Trophoblast cell (in vitro differentiated cells and primary cell): ENCODE results near the gene MAGI2.

ENCODE experiments used
- DNase-seq, 2 donors: peaks; one replicate each; pipeline ENCODE4 v3.0.0-alpha.2; 2016
- H2AFZ ChIP-seq: 2 replicates; pipeline ENCODE4 v1.6.1; 2013; ENCODE audit warnings: low read length, moderate library complexity, mild to moderate bottlenecking; ENCODE audit not compliant: insufficient read depth, poor library complexity
- H2AK5ac ChIP-seq: 2 replicates; pipeline ENCODE4 v1.6.1; 2013; ENCODE audit warnings: mild to moderate bottlenecking, low read length
- H2BK120ac ChIP-seq: 2 replicates; pipeline ENCODE4 v1.6.1; 2013; ENCODE audit warnings: low read length, mild to moderate bottlenecking, moderate library complexity; ENCODE audit not compliant: insufficient read depth, poor library complexity
- H2BK12ac ChIP-seq: 2 replicates; pipeline ENCODE4 v1.6.1; 2013; ENCODE audit warnings: mild to moderate bottlenecking, low read length, moderate library complexity
- H2BK5ac ChIP-seq: 2 replicates; pipeline ENCODE4 v1.6.1; 2013; ENCODE audit warnings: low read length, low read depth, moderate library complexity, mild to moderate bottlenecking; ENCODE audit not compliant: poor library complexity
- H3K14ac ChIP-seq: 2 replicates; pipeline ENCODE4 v1.6.1; 2013; ENCODE audit warnings: mild to moderate bottlenecking, low read length
- H3K18ac ChIP-seq: 2 replicates; pipeline ENCODE4 v1.6.1; 2013; ENCODE audit warnings: mild to moderate bottlenecking, low read length
- H3K23ac ChIP-seq: 2 replicates; pipeline ENCODE4 v1.6.1; 2013; ENCODE audit warnings: low read length
- H3K27ac ChIP-seq: 2 replicates; pipeline ENCODE4 v1.5.1; 2013; ENCODE audit warnings: low read depth, mild to moderate bottlenecking, inconsistent platforms, low read length, moderate library complexity
- H3K27me3 ChIP-seq: 2 replicates; pipeline ENCODE4 v1.6.1; 2013; ENCODE audit warnings: inconsistent platforms, mild to moderate bottlenecking, low read length, moderate library complexity; ENCODE audit not compliant: insufficient read depth
- H3K36me3 ChIP-seq, 2 experiments: 1 replicate in 1 of 2; 2 replicates in 1 of 2; pipeline ENCODE4 v1.6.1; 2013; ENCODE audit warnings: low read length in 2 of 2, mild to moderate bottlenecking in 2 of 2, moderate library complexity in 1 of 2; ENCODE audit not compliant: insufficient read depth in 2 of 2, control insufficient read depth in 1 of 2
- H3K4ac ChIP-seq: 2 replicates; pipeline ENCODE4 v1.6.1; 2013; ENCODE audit warnings: low read depth, mild to moderate bottlenecking, low read length, moderate library complexity
- H3K4me1 ChIP-seq, 2 experiments: 1 replicate in 1 of 2; 2 replicates in 1 of 2; pipeline ENCODE4 v1.6.1; 2013; ENCODE audit warnings: low read length in 2 of 2, mild to moderate bottlenecking in 2 of 2, moderate library complexity in 1 of 2; ENCODE audit not compliant: insufficient read depth in 2 of 2, control insufficient read depth in 1 of 2
- H3K4me2 ChIP-seq: 2 replicates; pipeline ENCODE4 v1.6.1; 2013; ENCODE audit warnings: inconsistent platforms, mild to moderate bottlenecking, low read length, moderate library complexity
- H3K4me3 ChIP-seq: 2 replicates; pipeline ENCODE4 v1.5.1; 2013; ENCODE audit warnings: mild to moderate bottlenecking, low read depth, low read length, inconsistent platforms
- H3K79me1 ChIP-seq: one replicate; pipeline ENCODE4 v1.6.1; 2013; ENCODE audit warnings: low read length
- H3K79me2 ChIP-seq: 2 replicates; pipeline ENCODE4 v1.6.1; 2013; ENCODE audit warnings: low read length, mild to moderate bottlenecking; ENCODE audit not compliant: control insufficient read depth, insufficient read depth, poor library complexity
- H3K9ac ChIP-seq: 2 replicates; pipeline ENCODE4 v1.6.1; 2013; ENCODE audit warnings: mild to moderate bottlenecking, low read length
- H3K9me3 ChIP-seq: 2 replicates; pipeline ENCODE4 v1.6.1; 2013; ENCODE audit warnings: low read depth, mild to moderate bottlenecking, control low read depth, inconsistent platforms, low read length; ENCODE audit not compliant: insufficient read depth
- H4K12ac ChIP-seq: 2 replicates; pipeline ENCODE4 v1.6.1; 2013; ENCODE audit warnings: low read depth, mild to moderate bottlenecking, low read length, moderate library complexity
- H4K8ac ChIP-seq: 2 replicates; pipeline ENCODE4 v1.6.1; 2013; ENCODE audit warnings: low read depth, mild to moderate bottlenecking, low read length, moderate library complexity
- H4K91ac ChIP-seq: one replicate; pipeline ENCODE4 v1.6.1; 2013; ENCODE audit warnings: low read depth, mild to moderate bottlenecking, low read length, moderate library complexity
- WGBS: extraction: QIAGEN DNeasy Blood & Tissue Kit; methylation state at CpG from one replicate; pipeline ENCODE4 v1.1.7; 2013; ENCODE audit warnings: missing lambda C conversion rate; ENCODE audit not compliant: insufficient read length, insufficient coverage; ENCODE audit errors: extremely low coverage; 5-methylcytosine and 5-hydroxymethylcytosine counted together

Gene MAGI2

GRCh38 chr7:79307376-79307775, 146.1 kb downstream of the MAGI2 start:
- H3K79me2 ChIP-seq, result no peaks in the 10 kb centered on the region
- no peak overlapping the region for H3K14ac ChIP-seq
- H3K9me3 ChIP-seq, result no peaks in the 10 kb centered on the region
- WGBS, result no CpG with 5 or more reads among the region's 3 CpGs
- H3K27ac ChIP-seq, result no peak overlapping the region
- no peak overlapping the region for H3K4me3 ChIP-seq
- no peak overlapping the region for H2BK5ac ChIP-seq
- no peak overlapping the region for H3K9ac ChIP-seq
- H3K4me2 ChIP-seq, result no peak overlapping the region
- no peaks in the 10 kb centered on the region for H3K27me3 ChIP-seq
- no peaks in the 10 kb centered on the region for H3K36me3 ChIP-seq
- H4K8ac ChIP-seq, result no peak overlapping the region
- H3K4ac ChIP-seq, result no peak overlapping the region
- no peak overlapping the region for H4K12ac ChIP-seq
- H2BK12ac ChIP-seq, result no peak overlapping the region
- no peaks in the 10 kb centered on the region for H3K79me1 ChIP-seq
- no peak overlapping the region for H4K91ac ChIP-seq
- H3K18ac ChIP-seq, result no peak overlapping the region
- no peaks in the 10 kb centered on the region for H3K4me1 ChIP-seq
- no peak overlapping the region for H2AFZ ChIP-seq
- H2AK5ac ChIP-seq, result no peak overlapping the region
- DNase-seq, result peak; percentile 56 to 89
- no peak overlapping the region for H3K23ac ChIP-seq
- no peak overlapping the region for H2BK120ac ChIP-seq

- H4K8ac ChIP-seq, result no peak overlapping the region
- H2BK120ac ChIP-seq, result no peak overlapping the region
- no CpG with 5 or more reads among the region's 2 CpGs for WGBS
These were observed 148.8 kb downstream of the MAGI2 start for GRCh38 chr7:79304711-79305110.

GRCh38 chr7:79302293-79302692, 151.2 kb downstream of the MAGI2 start:
- Histone ChIP-seq H3K14ac (no peak overlapping the region), H4K12ac (no peak overlapping the region), H3K27me3 (no peaks in the 10 kb centered on the region), H2AK5ac (no peak overlapping the region), H3K9ac (no peak overlapping the region), H4K91ac (no peak overlapping the region), H3K4me2 (no peak overlapping the region), H3K4me3 (no peak overlapping the region), H3K18ac (no peak overlapping the region), H3K4me1 (peaks cover 0 to 2% of the 10 kb centered on the region in 2 experiments), H3K79me1 (no peaks in the 10 kb centered on the region), H3K23ac (no peak overlapping the region), H3K36me3 (no peaks in the 10 kb centered on the region), H3K79me2 (no peaks in the 10 kb centered on the region), H4K8ac (no peak overlapping the region), H3K9me3 (no peaks in the 10 kb centered on the region), H3K27ac (no peak overlapping the region), H2BK12ac (no peak overlapping the region), H3K4ac (no peak overlapping the region), H2AFZ (no peak overlapping the region), H2BK120ac (no peak overlapping the region), H2BK5ac (no peak overlapping the region)
- WGBS, result no CpG with 5 or more reads among the region's 1 CpG
- no peak for DNase-seq

More at GRCh38 chr7:79304711-79305110, 148.8 kb downstream of the MAGI2 start:
- Histone ChIP-seq H3K27ac (no peak overlapping the region), H2BK5ac (no peak overlapping the region), H3K9ac (no peak overlapping the region), H3K79me1 (no peaks in the 10 kb centered on the region), H3K14ac (no peak overlapping the region), H2AK5ac (no peak overlapping the region), H3K4me2 (no peak overlapping the region), H3K27me3 (no peaks in the 10 kb centered on the region), H4K91ac (no peak overlapping the region), H2BK12ac (no peak overlapping the region), H2AFZ (no peak overlapping the region), H3K9me3 (no peaks in the 10 kb centered on the region), H3K36me3 (no peaks in the 10 kb centered on the region), H3K4ac (no peak overlapping the region), H3K23ac (no peak overlapping the region), H4K12ac (no peak overlapping the region), H3K4me3 (no peak overlapping the region), H3K79me2 (no peaks in the 10 kb centered on the region), H3K4me1 (peaks cover 0 to 2% of the 10 kb centered on the region in 2 experiments), H3K18ac (no peak overlapping the region)
- no peak for DNase-seq

- Histone ChIP-seq H3K4me2 (no peak overlapping the region), H2AK5ac (no peak overlapping the region), H3K9ac (no peak overlapping the region), H3K9me3 (no peaks in the 10 kb centered on the region), H2BK5ac (no peak overlapping the region), H4K91ac (no peak overlapping the region), H4K12ac (no peak overlapping the region), H3K36me3 (no peaks in the 10 kb centered on the region), H3K27ac (no peak overlapping the region), H3K4ac (no peak overlapping the region), H2BK12ac (no peak overlapping the region), H3K23ac (no peak overlapping the region), H3K79me2 (no peaks in the 10 kb centered on the region), H3K18ac (no peak overlapping the region), H3K27me3 (no peaks in the 10 kb centered on the region), H3K4me1 (peaks cover 0 to 2% of the 10 kb centered on the region in 2 experiments), H2AFZ (no peak overlapping the region), H2BK120ac (no peak overlapping the region), H3K79me1 (no peaks in the 10 kb centered on the region), H4K8ac (no peak overlapping the region), H3K14ac (no peak overlapping the region), H3K4me3 (no peak overlapping the region)
- DNase-seq, result no peak
These were observed 152.0 kb downstream of the MAGI2 start for GRCh38 chr7:79301419-79301818.
